NCI-H2227 (cell line): ENCODE data around the gene SURF6.
"Not testable (repeated sequence)": the region's sequence is repeated elsewhere in the genome, so short reads cannot be mapped to it uniquely, and the experiment has no call there.

ENCODE experiments used
- DNase-seq: peaks from one replicate; lab custom pipeline; 2025; ENCODE audit not compliant: unreplicated experiment; lab: John Stamatoyannopoulos, UW

The SURF6 gene

DNA sequence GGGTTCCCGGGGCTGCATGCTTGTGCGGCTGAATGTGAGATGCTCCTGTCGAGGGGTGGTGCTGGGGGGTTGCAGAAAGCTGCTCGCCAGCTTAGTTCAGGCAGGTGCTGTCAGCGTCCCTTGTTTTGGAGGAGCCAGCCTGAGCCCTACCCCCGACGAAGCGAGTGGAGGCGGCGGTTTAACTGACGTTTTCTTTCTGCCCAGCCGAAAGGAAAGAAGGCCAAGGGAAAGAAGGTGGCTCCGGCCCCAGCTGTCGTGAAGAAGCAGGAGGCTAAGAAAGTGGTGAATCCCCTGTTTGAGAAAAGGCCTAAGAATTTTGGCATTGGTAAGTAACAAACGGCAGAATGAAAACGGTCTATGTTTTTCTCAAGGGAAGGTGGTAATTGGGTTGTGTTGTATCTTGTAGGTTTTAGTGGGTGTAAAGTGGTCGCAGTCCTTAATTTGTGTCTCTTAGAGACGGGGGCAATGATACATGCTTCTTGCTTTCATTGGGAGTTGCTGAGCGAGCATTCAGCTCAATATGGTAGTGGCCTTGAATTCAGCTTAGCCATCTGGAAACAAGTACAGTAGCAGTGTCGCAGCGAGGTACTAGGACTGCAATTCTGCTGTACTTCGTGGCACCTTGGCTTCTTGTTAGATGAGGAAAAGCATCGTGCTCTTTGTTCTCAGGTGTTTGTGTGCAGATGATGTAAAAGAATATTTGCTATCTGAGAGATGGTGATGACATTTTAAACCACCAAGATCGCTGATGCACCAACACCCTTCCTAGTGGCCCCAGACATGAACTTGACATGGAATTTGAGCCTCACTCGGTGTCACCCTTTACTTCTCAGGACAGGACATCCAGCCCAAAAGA, 13.0 kb upstream of the SURF6 start:
- DNase-seq: no peak

DNA sequence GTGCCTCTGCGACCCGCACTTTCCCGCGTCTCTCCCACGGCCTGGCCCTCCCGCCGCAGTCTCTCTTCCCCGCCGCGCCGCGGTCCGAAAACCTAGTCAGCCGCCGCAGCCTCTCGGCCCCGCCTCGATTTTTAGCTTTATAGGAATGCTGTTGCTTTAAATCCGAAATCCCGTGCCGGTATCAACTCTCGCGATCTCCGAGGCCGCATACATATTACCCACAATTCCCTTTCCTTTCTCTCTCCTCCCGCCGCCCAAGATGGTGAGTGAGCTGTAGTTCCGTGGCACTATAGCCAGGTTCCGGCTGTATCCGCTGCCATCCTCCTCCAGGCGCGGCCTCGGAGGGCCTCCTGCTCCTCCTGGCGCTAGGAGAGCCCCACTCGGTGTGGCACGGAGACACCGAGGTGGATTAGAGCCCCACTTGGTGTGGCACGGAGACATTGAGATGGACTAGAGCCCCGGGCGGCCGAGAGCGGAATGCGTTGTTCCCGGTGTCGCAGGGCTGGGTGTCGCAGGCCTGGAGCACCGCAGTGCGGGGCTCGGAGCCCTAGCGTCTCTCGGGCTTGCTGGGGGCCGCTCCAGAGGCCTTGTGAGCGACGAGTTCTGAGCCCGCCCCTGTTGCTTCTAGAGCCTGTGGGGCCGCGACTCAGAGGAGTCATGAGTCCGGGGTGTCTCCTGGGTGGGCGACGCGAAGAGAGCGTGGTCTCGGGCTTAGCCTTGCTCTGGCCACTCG, 12.2 kb upstream of the SURF6 start, which contains the start of the genes MED22 and RPL7A:
Gene MED22, minus strand, starts transcription at position 147 of the 733 bp plus-strand sequence. CDS start 1,469 bp downstream, outside the sequence.
Gene RPL7A, plus strand, starts transcription at position 234 of the 733 bp plus-strand sequence. Its CDS starts 26 bp downstream, at position 260.
- peak; percentile 94 for DNase-seq

DNA sequence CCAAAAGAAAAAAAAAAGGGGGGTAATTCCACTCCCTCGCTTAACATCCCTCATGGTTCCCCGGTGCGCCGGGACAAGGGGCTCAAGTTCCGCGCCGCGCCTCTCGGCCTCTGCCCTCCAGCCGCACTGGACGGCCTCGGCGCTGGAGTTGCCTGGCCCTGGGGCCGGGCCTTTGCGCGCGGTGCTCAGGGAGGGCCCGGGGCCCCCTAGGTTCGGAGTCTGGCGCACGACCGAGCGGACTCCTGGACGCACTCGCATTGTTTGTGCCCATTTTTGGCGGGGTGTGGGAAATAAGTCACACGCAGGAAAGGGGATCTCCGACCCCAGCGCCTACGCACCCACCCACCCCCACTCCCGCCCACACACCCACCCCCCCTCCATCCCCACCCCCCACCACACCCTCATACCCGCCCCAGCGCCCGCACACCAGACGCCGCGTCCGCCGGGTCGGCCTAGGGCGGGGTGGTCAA, 11.6 kb upstream of the SURF6 start:
- peak; percentile 39 for DNase-seq

DNA sequence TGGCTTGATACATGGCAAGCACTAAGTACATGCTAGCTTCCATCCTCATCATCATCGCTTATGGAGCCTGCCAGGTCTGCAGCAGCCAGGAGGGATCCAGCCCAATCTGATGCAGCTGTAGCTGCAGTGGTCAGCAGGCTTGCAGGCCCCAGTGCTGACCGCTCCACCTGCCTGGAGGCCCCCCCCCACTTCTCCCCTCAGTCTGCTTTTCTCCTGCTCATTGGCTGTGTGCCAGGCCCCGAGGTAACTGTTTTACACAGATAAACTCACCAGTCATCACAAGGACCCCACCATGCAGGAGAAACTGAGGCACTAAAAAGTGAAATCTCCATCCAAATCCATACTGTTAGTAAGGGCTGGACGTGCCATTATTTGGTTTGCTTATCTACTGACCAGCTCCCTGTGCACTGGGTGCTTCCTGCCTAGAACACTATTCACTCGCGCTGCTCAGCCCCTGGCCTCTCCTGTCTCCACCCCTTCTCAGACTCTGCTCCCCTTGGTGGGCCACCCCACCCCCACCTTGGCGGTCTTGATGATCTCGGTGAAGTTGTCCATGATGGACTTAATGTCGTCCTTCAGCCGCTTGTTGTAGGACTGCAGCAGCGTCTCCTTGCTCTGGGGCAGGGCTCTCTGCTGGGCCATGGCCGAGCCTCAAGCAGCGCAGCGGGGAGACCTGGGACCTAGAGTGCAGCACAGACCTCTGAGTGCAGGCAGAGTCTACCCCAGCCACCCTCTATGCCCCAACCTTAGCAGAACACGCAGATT, 10.2 kb upstream of the SURF6 start:
- DNase-seq: no peak

DNA sequence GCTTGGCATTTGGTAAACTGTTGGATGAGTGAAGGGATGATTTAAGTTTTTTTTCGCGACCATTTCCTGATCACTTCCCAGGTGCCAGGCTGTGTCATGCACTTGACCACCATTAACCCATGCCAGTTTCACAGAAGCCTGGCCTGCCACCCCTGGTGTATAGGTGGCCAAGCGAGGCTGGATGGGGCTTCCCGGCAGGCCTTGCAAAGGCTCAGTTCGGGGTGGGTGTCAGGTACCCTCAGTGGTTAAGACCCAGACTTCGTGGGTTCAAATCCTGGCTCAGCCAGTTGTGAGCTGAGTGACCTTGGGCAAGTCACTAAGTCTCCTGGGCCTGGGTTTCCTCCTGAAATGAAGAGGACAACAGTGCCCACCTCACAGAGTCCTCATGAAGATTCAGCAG, 9.6 kb upstream of the SURF6 start:
- DNase-seq: no peak

DNA sequence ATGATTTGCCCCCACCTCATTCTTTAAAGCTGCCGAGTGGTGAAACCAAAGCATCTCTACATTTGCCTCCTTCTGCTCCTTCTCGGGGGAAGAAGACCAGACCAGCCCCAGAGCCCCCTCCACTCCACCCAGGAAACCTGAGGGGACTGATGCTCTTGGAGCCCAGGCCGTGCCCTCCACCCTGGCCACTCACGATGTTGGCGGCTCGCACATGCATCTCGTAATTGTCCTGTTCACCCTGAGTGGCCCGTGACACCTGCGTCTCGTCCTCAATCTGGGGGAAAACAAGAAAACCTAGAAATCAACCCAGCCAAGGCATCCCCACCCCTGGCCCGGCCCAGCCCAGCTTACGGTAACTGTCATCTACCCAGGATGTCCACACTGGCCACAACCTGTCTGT, 9.0 kb upstream of the SURF6 start:
- DNase-seq: no peak

DNA sequence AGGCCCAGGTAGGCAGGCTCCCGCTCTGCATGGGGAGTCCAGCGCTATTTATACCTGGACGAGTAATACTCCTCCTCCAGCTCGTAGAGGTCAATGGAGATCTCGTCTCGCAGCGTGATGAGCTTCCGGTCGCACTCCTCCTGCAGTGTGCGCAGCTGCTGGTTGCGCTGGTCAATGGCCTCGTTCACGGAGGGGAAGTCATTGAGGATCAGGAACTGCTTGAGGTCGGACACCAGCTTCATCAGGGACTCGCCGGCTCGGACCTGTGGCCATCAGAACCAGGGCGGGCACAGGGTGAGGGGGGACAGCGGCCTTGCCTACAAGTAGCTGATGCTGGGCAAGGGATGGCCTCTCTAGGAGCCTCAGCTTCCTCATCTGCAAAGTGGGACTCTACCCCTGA, 8.1 kb upstream of the SURF6 start:
- DNase-seq: no peak

DNA sequence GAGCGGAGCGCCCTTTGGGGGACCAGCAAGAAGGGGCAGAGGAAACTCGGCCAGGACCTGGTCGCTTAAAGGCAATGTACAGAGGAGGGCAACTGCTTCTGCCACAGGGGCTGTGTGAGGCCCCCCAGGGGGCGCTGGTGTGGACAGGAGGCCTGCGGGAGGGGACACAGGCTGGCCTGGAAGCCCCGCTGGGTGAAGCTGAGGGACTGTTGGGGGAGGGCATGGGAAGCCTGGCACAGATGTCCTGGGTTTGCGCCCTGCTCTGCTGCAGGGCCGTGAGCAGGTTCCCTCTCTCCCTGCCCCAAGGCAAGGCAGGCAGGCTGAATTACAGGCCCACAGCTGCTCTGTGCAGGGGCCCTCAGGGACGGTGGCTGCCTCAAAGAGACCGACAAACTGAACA, 6.6 kb upstream of the SURF6 start:
- DNase-seq: no peak

DNA sequence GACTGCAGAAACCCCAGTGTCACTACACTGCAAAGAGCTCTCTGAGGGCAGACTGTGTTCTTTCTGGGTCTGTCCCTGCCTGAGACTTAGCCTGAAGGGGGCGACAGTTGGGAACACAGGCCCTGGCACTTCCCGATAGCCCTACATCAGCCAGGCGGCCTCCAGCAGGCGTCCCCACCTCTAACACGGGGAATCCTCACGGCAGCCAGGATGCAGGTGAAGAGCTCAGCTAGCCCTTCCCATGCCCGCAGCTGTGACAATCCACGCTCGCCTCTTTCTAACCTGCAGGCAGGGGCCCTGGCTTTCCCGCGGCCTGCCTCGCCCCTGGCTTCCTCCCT, 6.0 kb upstream of the SURF6 start:
- DNase-seq: no peak

DNA sequence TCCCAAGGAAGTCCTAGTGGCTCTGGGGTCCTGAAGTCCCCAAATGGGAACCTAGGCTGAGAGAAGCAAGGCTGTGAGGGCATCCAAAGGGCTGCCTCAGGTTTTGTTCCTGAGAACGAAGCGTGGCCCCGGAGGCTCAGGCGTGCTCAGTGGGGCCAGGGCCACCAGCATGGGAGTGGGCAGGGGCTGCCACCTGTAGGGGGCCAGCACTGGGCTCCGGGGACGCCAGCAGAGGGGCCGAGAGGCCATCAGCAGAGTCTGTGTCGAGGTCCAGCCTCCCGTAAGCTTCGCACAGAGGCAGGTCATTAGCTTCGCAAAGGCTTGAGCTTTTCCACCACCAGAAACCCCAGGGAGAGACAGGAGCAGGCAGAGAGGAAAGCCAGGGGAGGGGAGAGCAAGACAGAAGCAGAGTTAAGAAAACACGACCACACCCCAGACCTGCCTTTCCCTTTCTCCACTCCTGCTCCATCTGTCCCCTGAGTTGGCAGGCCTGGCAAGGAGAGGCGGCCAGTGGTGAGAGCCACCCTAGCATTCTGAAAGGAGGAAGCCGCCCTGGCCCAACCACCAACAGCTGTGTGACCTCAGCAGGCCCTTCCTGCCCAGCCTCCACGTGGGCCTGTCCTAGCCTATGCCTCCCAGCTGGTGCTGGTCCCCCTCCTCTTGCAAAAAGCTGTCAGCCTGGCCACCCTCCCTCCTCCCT, 5.5 kb upstream of the SURF6 start:
- DNase-seq: no peak

DNA sequence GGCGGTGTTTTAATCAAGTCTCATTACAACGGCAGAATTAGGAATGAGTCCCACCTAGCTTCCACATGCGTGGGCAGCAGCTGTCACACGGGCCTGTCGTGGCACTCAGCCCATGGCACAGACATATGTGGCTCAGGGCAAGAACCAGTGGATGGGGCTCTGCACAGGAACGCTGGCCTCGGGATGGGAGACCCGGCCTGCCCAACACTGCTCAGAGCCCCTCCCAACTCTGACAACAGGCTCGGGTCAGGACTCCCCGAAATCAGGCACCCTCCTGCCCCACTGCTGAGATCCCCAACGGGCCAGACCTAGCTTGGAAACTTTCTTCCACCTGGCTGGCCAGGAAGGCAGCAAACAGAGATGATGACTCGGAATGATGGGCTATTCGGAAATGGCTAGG, 4.9 kb upstream of the SURF6 start:
- no peak for DNase-seq

DNA sequence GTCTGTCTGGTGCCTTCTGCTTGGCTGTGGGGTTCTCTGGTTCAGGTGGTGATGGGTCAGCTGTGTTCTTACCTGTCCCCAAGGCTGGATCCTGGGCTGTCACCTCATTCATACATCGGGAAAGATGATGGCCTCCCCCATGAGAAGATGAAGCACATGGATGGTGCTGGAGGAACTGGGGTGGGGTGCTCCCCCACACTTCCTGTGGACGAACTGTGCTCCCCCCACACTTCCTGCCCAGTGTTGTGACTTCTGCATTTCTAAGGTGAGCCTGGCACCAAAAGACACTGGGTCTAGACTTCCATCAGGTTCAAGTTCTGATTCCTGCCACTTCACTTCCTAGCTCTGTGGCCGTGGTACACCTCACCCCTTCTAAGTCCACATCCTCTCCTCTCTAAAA, 4.3 kb upstream of the SURF6 start:
- no peak for DNase-seq

DNA sequence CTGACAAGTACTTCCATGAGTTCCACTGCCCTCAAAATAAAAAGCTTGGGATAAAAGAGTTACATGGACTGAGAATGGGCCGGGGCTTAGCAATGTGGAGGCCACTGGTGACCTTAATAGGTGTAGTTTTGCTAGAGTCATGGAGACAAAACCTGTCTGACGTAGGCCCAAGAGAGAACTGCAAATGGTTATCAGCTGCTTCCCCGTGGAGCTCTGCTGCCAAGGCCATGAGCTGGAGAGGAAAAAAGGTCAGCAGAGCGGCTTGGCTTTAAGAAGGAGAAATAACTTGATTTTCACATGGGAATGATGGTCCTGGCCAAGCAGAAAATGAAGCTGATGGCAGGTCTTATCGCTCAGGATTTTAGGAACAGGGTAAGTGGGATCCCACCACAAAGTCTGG, 3.7 kb upstream of the SURF6 start:
- no peak for DNase-seq

DNA sequence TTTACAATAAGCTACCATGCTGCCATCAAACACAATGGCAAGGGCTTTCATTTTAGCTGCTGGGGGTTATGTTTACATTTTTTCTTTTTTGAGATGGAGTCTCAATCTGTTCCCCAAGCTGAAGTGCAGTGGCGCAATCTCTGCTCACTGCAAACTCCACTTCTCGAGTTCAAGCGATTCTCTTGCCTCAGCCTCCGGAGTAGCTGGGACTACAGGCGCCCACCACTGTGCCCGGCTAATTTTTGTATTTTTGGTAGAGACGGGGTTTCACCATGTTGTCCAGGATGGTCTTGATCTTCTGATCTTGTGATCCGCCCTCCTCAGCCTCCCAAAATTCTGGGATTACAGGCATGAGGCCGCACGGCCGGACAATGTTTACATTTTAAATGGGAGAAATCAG, 1.1 kb downstream of the SURF6 start:
- DNase-seq: not testable (repeated sequence)

DNA sequence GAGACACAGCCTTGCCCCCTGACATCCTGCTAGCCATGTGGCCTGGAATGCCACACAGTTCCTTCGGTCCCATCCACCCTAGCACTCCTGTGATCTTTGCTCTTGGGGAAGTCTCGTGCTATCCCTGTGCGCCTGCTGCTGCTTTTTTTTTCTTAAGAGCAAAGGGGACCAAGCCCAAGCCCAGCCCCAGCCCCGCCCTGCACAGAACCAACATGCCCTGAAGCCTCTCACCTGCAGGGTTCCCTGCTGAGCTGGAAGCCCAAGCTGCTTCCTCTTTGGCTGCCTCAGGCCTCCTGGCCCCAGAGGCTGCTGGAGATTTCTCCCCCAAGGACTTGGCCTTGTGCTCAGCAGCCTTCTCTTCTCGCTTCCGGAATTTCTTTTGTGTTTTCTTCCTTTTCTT, 1.8 kb downstream of the SURF6 start:
- no peak for DNase-seq

DNA sequence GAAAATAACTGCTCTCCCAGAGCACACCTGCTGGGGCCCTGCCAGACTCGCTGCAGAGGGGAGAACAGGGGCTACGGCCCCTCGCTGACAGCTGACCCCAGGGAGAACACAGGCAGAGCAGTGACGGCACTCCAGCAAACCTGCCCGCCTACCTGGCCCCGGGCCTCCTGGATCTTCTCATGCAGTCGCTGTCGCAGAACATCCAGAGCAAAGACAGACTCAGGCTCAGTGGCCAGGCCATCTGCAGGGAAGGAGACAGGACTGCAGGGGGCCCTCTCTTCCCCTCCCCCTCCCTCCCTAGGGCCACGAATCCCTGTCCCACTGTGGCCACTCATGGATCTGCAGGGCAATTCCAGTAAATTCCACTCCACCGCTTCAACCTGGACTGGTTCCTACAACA, 2.4 kb downstream of the SURF6 start:
- no peak for DNase-seq

DNA sequence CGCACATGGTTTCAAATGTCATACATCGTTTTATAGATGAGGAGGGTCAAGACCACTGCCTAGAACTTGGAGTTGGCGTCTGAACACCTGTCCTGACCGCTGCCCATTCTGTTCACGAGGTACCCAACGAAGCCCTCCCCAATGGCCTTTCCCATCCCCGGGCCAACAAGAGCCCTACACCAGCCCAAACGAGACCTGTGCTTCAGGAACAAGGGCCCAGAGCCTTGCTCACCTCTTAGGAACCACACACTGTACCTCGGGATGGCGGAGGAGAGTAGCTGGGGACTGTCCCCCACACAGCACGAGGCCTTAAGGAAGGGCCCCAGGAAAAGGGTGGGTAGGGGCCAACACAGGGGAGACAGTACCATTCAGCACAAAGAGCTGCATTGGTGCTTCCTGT, 3.0 kb downstream of the SURF6 start:
- DNase-seq: no peak

DNA sequence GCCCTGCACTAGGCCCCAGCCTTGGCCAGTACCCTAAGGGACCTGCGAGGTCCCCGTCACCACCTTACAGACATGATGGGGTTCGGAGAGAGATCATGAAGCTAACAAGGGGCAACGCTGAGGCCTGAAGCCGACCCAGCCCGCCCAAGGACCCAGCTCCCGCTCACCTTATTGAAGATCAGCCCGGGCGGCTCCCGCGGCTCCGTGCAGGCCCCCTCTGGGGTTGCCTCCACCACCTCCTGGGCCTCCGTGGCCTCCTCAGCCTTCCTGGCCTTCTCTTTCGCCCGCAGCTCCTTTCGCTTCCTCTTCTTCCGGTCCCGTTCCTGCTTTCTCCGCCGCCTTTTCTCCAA, 3.6 kb downstream of the SURF6 start:
- DNase-seq: no peak

DNA sequence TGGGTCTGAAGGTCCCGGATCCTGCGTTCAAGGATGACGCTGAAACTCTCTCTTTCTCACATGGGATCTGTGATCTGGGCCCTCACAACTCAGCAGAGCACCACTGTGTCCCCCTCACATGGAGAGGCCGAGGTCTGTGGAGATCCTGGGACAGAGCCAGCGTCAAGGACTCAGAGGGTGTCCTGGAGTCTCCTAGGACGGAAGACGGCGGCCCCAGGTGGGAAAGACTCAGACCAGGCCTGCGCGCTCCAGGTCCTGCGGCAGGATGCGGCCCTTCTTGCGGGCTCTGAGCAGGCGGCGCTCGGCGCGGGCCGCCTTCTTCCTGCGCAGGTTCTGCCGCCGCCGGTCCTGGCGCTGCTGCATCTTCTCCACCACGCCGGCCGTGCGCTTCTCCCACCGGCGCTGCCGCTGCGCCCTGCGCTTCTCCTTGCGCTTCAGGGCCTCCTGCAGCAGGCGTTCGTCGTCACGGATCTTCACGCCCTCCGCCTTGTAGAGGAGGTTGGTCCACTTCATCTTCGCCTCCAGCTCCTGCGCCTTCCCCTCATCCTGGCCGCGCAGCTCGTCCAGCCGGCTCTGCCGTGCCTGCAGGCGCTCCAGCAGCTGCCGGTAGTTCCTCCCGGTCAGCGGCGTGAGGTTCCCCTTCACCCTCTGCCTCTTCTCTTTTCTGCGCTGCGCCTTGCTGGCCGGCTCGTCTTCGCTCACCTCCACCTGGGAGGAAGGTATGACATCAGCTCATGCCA, 4.2 kb downstream of the SURF6 start:
- no peak for DNase-seq

DNA sequence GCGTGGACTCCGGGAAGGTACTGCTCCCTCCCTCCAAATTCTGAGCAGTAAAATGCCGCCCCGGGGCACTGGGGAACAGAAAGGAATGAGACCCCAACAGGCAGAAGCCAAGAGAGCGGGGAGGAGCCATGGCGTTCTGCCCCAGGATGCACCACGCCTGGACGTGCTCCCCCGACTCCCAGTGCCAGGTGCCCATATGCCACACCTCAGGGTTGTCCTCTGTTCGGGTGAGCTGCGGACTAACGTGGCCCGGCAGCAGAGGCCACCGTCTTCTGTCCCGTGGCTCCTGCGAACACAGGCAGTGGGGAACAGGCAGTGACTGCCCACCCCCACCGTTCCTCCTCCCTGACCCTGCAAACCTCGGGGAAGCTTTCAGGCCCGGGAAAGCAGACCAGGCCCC, 4.8 kb downstream of the SURF6 start:
- DNase-seq: no peak
